Suprapubic skin (tissue), 4 donors: ENCODE measurements around the gene RALA. TPM values are rescaled to one million over a fixed set of nuclear protein-coding genes. Genes with fewer than 3 reads are reported as not detected.

Experiments
- DNase-seq, 2 donors: peaks; one replicate each; pipeline ENCODE4 v3.0.0-alpha.2; 2019; ENCODE audit warnings: low spot score in 2 of 2
- H3K27ac ChIP-seq: fragments of 200-600 bp; sonication (generic); one replicate; pipeline ENCODE4 v1.5.1; 2019
- H3K27me3 ChIP-seq: fragments of 200-600 bp; sonication (generic); one replicate; pipeline ENCODE4 v1.5.1; 2019
- H3K36me3 ChIP-seq: fragments of 200-600 bp; sonication (generic); one replicate; pipeline ENCODE4 v1.5.1; 2019
- H3K4me1 ChIP-seq: fragments of 200-600 bp; sonication (generic); one replicate; pipeline ENCODE4 v1.5.1; 2019
- H3K4me3 ChIP-seq: fragments of 200-600 bp; sonication (generic); one replicate; pipeline ENCODE4 v1.5.1; 2019; ENCODE audit warnings: mild to moderate bottlenecking
- H3K9me3 ChIP-seq: fragments of 200-600 bp; sonication (generic); one replicate; pipeline ENCODE4 v1.5.1; 2019
- CTCF ChIP-seq, 2 donors: fragments of 200-600 bp in 1 of 2; fragments of 450-650 bp in 1 of 2; sonication (generic) in 1 of 2; IDR thresholded peaks; one replicate each; pipeline ENCODE4 v1.5.1; 2016 to 2019; ENCODE audit warnings: antibody characterized with exemption in 2 of 2, mild to moderate bottlenecking in 1 of 2, moderate library complexity in 1 of 2
- EP300 ChIP-seq: sonication (generic); formaldehyde crosslinking; IDR thresholded peaks from one replicate; pipeline ENCODE4 v1.6.1; 2017; ENCODE audit warnings: antibody characterized with exemption
- POLR2A ChIP-seq, 2 donors: fragments of 450-650 bp; IDR thresholded peaks; one replicate each; pipeline ENCODE4 v1.6.1; 2017; ENCODE audit warnings: antibody characterized with exemption in 2 of 2, mild to moderate bottlenecking in 2 of 2, moderate library complexity in 2 of 2
- POLR2AphosphoS5 ChIP-seq, 3 donors: sonication (generic); formaldehyde crosslinking; IDR thresholded peaks; one replicate each; pipeline ENCODE4 v1.6.1; 2017; ENCODE audit warnings: antibody characterized with exemption in 3 of 3
- WGBS: methylation state at CpG from one replicate; pipeline ENCODE4 v1.1.5; 2018; 5-methylcytosine and 5-hydroxymethylcytosine counted together
- total RNA-seq, 4 donors: library from RNA; depleted of rRNA; stranded (reverse); fragments of >200 nt; gene quantifications; one replicate each; pipeline ENCODE4 v1.1.0, GENCODE V29; 2016

The RALA gene
- total RNA-seq, 4 donors from 2014 or later = 15.5 to 24.1 (median 15.9) TPM

GRCh38 chr7:39732837-39733804, 109.7 kb downstream of the RALA start:
- H3K27ac ChIP-seq = peak overlapping the region; percentile 86
- H3K36me3 ChIP-seq = no peaks in the 10 kb centered on the region
- no peaks in the 10 kb centered on the region for H3K9me3 ChIP-seq
- DNase-seq = peak; percentile 97
- H3K4me1 ChIP-seq = peaks cover 32% of the 10 kb centered on the region
- TF ChIP-seq CTCF (IDR thresholded peaks at IDR 0.05) = no peak
- TF ChIP-seq POLR2AphosphoS5 (IDR thresholded peaks at IDR 0.05) = peak in 2 of 3 donors; percentile 41 to 68
- TF ChIP-seq EP300 = no peak
- peak in 1 of 2 donors; percentile 48 for TF ChIP-seq POLR2A (IDR thresholded peaks at IDR 0.05)
- no peaks in the 10 kb centered on the region for H3K27me3 ChIP-seq
- H3K4me3 ChIP-seq = peak overlapping the region; percentile 66
- WGBS = 7% methylated on average over 26 of the region's 52 CpGs

- H3K27ac ChIP-seq = peak overlapping the region; percentile 86
- H3K36me3 ChIP-seq = no peaks in the 10 kb centered on the region
- H3K27me3 ChIP-seq = no peaks in the 10 kb centered on the region
- H3K9me3 ChIP-seq = no peaks in the 10 kb centered on the region
- H3K4me1 ChIP-seq = peaks cover 32% of the 10 kb centered on the region
- TF ChIP-seq POLR2AphosphoS5 (IDR thresholded peaks at IDR 0.05) = peak in 1 of 3 donors; percentile 33
- no peak for TF ChIP-seq POLR2A (IDR thresholded peaks at IDR 0.05)
- TF ChIP-seq CTCF (IDR thresholded peaks at IDR 0.05) = no peak
- no peak for DNase-seq
- H3K4me3 ChIP-seq = peak overlapping the region; percentile 66
- 11% methylated on average over 8 of the region's 8 CpGs for WGBS
These were observed 110.7 kb downstream of the RALA start for GRCh38 chr7:39733881-39734632.

GRCh38 chr7:39734633-39735004, 111.2 kb downstream of the RALA start:
- DNase-seq = no peak

GRCh38 chr7:39735903-39736302, 112.5 kb downstream of the RALA start:
- Histone ChIP-seq H3K4me3 (no peak overlapping the region), H3K4me1 (peaks cover 32% of the 10 kb centered on the region), H3K9me3 (no peaks in the 10 kb centered on the region), H3K36me3 (no peaks in the 10 kb centered on the region), H3K27ac (no peak overlapping the region), H3K27me3 (no peaks in the 10 kb centered on the region)
- no peak for DNase-seq
- 67% methylated on average over 4 of the region's 4 CpGs for WGBS
- TF ChIP-seq POLR2A (IDR thresholded peaks at IDR 0.05) (no peak), POLR2AphosphoS5 (IDR thresholded peaks at IDR 0.05) (no peak), CTCF (IDR thresholded peaks at IDR 0.05) (no peak), EP300 (no peak)

More at GRCh38 chr7:39734633-39735004, 111.2 kb downstream of the RALA start:
- no peaks in the 10 kb centered on the region for H3K36me3 ChIP-seq
- peak overlapping the region; percentile 66 for H3K4me3 ChIP-seq
- WGBS = 44% methylated on average over 2 of the region's 2 CpGs
- H3K27me3 ChIP-seq = no peaks in the 10 kb centered on the region
- no peak for TF ChIP-seq POLR2A (IDR thresholded peaks at IDR 0.05)
- no peak for TF ChIP-seq CTCF (IDR thresholded peaks at IDR 0.05)
- no peak for TF ChIP-seq EP300
- no peak for TF ChIP-seq POLR2AphosphoS5 (IDR thresholded peaks at IDR 0.05)
- H3K27ac ChIP-seq = no peak overlapping the region
- peaks cover 32% of the 10 kb centered on the region for H3K4me1 ChIP-seq
- H3K9me3 ChIP-seq = no peaks in the 10 kb centered on the region
